AG08395 (cell line): ENCODE measurements around the gene SCAMP2.
A peak's percentile ranks its signal among the peaks of the same experiment; 100 is the strongest.

Experiments
- DNase-seq: peaks from one replicate; pipeline ENCODE4 v3.0.0; 2012; ENCODE audit warnings: mixed read lengths, low spot score

SCAMP2 gene

DNA sequence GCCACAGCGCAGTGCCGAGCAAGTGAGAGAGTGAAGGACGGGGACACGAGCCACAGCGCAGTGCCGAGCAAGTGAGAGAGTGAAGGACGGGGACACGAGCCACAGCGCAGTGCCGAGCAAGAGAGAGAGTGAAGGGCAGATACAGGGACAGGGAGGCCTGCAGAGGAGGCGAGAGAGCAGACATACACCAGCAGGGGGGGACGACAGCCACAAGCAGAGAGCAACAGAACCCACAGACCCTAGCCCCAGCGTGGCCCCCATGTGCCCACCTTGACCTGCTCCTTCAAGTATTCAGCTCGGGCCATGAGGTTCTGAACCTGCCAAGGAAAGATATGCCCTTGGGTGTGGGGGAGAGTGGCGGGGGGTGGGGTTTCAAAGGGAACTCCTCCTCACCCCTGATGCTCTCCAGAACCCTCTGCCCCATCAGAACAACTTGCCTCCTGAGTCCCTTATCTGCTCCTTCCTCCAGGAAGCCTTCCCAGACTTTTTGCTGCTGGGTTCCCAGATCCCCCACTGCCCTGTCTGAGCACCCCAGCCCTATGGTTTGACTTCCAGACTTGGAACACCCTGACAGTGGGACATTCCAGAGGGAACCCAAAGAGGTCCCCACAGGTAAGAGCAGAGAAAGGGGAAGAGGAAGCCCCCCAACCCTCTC lies 35.6 kb downstream of the SCAMP2 start:
- DNase-seq = no peak

DNA sequence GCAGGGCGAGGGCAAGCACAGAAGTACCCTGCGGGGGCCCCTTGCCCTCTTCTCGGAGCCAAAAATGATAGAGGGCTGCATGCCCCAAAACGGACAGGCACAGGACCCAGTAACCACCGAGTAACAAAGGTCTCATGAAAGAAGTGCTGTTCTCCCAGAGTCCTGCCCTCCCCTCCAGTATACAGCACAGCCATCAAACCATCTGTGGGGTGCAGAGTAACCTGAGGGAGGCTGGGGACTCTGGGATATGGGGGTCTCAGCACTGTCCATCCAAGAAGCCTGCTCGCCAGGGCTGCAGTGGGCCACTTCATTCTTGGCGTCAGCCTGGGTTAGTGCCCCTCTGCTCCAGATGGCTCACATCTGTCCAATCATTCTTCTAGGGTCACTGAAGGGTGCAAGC lies 36.3 kb downstream of the SCAMP2 start:
- DNase-seq = no peak

DNA sequence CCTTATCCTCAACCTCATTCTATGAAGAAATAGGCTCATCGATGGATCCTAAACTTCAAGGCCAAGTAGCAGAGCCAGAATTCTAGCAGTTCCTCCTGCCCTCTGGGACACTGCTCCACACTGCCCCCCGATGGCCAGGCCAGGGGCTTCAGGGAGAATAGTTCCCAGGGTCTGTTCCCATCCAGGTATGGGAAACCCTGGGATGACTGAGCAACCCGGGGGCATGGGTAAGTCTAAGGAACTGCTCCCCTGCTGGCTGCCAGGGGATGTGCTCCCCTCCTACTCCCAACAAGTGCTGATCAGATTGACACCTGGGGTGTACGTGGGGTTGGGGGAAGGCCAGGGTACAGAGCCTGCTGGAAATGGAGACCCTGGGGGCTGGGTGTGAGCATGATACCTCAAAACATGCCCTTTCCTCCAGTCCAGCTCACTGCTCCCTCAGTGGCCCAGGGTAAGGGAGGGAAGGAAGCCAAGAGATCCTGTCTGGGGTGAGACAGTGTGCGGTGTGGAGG lies 37.8 kb downstream of the SCAMP2 start:
- peak; percentile 76 for DNase-seq

DNA sequence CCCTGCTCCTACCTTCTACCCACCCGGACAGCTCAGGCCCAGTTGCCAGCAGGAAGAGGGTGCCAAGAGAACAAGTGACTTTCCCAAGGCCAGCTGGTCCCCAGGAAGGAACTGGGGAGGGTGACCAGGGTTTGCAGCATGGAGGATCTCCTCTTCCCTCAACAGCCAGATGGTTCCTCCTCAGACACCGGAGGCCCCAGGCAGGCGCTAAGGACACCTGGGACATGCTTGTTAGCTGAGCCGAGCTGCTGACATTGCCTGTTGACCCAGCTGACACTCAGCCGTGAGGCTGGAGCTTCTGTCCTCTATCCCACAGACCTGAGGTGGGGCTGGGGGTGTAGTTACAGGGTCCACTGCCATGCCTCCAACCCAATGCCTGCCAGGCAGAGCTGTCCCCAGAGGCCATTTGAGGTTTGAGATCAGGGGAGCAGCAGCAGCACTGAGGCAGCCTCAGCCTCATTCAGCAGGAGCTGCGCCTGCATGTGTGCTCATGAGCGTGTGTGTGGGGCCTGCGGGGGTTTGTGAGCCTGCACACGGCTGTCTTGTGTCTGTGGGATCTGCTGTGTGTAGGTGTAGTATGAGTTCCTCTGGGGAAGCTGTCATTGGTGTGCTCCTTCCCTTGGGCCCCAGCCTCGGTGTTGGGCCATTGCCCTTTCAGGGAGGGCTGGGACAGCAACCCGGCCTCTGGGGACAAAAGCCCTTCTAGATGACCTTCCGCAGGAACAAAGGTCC lies 39.6 kb downstream of the SCAMP2 start:
- DNase-seq = no peak

DNA sequence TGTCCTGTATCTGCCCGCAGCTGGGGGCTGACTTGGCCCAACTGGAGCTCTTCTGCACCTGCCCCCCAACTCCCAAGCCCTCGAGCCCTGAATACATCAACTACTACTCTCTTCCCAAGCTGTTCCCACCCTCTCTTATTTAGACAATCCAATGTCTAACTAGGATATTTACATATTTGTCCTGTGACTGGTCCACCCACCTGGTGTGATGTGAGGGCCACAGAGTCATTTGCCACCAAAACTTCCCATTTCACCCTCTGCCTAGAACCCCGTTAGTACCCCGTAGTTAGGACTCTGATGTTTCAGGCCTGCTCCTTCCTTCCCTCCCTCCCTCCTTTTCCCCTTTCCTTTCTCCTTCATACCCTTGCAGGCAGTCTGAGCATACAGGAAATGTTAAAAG lies 40.3 kb downstream of the SCAMP2 start:
- no peak for DNase-seq

DNA sequence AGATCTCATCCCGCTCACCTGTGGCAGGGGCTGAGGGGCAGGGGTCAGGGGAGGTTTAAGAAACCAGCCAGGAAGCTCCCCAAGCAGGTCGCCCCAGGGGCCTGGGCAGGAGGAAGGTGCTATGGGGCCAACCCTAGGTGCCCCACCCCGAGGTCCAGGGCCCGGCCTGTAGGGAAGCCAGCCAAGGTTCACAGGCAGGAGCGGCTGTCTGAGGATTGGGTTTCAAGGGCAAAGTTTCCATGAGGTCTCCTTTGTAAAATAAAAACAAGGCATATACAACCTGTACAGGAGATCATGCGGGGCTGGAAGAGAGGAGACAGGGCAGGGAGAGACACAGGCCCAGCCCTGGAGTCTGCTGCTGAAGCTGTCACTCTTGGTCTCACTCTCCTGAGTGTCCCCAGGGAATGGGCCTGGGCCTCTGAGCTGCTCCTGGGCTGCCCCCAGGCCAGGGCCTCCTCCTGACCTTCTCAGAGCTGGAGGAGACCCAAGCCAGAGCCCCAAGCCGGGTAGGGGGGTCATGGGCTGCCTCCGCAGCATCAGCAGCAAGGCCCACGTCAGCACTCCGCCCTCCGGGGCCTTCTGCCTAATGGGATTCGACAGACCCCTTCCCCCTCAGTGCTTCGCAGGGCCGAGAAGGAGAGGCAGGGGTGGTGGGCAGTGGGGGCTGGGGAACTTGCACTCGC lies 41.2 kb downstream of the SCAMP2 start:
- DNase-seq = no peak

DNA sequence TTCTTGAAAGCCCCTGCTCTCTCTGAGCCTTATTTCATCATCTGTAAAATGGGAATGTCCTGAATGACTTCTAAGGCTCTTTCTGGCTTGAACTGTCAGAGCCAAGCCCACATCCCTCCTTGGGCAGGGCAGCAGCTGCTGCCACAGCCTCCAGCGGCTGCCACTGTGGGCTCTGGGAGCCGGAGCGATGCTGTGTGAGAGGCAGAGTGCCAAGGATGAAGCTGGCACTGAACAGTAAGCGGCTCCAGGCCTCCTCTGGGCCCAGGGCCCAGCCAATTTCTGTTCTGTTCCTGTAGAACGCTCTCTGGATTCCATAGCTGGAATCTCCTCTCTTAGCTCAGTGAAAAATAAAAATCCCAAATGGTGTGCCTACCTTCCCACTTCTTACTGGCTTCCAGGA lies 42.3 kb downstream of the SCAMP2 start:
- DNase-seq = peak; percentile 22

DNA sequence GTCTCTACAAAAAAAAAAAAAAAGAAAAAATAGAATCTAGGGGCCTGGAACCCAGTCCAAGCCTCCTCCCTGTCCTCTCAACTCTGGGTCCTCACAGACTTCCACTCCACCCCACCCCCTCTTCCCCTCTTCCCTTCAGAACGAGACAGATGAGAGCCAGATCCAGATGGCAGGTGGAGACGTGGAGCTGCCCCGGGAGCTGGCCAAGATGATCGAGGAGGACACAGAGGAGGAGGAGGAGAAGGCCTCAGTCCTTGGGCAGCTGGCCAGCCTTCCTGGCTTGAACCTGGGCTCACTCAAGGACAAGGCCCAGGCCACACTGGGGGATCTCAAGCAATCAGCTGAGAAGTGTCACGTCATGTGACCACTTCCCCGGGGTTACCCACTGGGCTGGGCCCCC lies 43.2 kb downstream of the SCAMP2 start:
- DNase-seq = no peak

DNA sequence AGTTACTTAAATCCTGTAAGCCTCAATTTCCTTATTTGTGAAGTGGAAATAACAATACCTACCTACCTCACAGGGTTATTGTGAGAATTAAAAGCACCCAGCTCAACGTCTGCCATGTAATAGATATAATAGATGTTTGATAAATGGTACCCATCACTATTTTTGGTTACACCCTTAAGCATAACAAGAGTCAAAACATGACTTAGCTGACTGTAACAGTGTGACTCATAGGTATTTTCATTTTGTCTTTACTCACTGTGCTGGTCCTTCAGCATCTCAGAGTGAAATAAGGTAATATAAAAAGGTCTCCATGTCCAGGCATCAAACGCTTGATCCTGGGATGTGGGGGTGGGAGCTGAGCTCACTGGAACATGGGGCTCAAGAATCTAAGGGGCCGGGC lies 43.7 kb downstream of the SCAMP2 start:
- DNase-seq = peak; percentile 40

DNA sequence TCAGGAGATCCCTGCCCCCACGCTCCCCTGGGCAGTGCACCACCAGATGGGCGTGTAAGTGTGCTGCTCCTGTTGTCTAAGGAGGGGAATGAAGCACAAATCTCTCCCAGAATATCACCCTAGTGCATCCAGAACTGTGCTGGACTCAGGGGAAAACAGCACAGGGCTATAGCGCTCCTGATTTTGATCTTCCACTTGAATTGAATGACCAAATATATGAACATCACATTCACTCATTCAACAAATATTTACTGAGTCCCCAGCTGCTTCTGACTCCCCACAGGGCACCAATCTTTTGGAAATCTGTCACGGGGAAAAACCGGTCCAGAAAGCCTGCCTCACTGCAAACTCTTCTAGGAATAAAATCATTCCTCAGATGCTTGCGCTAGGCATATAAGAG lies 44.3 kb downstream of the SCAMP2 start:
- no peak for DNase-seq

DNA sequence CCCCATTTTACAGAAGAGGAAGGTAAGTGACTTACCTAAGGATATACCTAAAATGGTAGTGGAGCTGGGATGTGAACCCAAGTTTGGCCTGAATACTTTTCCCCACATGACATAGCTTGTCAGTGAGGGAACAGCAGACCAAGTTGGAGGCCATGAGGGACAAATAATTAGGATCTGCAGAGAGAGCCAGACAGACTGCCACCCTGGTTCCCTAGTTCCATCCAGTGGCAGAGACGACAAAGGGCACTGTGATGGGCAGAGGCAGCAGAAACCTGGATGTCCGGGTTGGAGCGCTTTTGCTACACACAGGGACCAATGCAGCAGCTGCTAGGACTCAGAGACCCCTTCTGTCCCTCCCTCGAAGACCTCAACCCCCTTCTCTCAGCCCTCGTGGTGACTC lies 45.6 kb downstream of the SCAMP2 start:
- no peak for DNase-seq

DNA sequence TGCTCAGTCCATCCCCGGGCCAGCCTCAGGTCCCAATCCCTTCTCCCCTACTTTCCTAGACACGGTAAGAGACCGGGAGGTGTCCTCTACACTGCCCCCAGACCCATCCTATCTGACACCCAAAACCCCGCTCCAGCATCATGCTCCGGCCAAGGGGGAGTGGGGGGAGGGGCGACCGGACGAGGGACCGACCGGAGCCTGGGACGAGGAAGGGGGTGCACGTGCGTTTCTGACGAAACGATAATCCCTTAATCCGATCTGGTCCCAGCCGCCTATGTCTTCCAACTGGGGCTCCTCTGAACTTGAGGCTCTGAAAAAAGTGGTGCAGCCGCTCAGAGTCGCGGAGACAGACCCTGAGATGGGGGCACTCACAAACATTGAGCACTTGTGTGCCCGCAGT lies 46.2 kb downstream of the SCAMP2 start:
- DNase-seq = no peak

DNA sequence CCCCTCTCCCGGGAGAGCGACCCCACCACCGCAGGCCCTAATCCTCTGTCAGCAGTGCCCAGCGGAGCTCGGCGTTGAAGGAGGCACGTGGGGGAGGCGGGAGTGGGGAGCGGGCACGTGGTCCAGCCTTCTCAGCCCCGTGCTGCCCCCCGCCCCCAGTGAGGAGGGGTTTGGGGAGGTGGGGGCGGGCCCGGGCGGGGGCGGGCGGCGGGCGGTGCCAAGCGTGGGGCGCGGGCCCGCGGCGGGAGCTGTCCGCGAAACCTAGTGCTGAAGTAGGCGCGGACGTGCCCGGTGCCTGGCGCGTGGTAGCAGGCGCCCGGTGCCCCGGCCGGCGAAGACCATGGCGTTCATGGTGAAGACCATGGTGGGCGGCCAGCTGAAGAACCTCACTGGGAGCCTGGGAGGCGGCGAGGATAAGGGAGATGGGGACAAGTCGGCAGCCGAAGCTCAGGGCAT lies 46.8 kb downstream of the SCAMP2 start, which contains the start of gene CPLX3:
Gene CPLX3, plus strand, starts transcription at position 264 of the 456 bp plus-strand sequence. Its CDS starts 77 bp downstream, at position 341.
- peak; percentile 48 for DNase-seq

DNA sequence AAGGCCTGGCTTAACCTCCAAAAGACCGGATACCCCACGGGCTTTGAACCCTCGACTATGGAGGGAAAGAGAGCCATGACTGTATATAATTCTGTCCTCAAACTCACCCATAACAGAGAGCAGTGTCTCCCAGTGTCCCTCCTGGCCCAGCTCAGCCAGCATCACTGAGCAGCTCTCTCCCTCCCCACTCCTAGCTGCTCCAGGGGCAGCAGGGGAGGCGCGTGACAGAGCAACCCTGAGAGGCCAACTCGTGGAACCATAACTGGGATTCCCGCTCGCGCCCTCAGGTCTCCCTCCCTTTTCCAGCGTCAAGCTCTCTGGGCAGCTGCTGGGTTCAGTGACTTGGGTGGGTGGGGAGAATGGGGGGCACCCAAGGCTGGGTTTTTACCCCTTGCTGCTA lies 47.3 kb downstream of the SCAMP2 start:
- DNase-seq = no peak

DNA sequence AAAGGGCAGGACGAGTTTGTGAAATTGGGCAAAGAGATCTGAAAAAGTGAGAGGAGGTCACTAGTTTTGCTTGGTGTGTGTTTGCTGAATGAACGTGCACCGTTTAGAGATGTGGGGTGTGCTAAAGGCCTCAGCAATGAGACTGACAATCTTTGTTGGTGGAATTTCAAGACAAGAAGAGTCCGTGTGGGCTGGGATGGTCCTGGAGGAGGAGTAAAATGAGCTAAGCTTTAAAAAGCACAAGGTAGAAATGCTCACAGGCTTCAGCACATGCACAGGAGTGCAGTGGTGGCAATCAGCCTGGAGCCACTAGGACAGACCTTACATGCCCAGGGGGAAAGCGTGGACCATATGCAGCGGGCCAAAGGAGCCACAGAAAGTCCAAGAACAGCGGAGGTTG lies 48.2 kb downstream of the SCAMP2 start:
- no peak for DNase-seq

DNA sequence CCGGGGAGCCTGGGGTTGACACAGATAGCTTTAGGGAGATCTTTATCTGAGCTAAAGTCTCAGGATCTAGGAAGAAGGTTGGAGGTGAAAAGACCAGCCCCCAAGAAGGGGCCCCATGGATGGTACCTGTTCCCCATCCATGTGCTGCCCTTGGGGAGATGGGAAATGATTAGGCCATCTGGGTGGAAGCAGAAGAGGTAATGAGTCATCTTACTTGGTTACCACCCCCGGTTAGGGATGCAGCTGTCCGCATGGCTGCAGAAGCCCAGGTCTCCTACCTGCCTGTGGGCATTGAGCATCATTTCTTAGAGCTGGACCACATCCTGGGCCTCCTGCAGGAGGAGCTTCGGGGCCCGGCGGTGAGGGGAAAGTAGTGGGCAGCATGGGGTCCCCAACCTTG lies 49.8 kb downstream of the SCAMP2 start:
- DNase-seq = no peak

DNA sequence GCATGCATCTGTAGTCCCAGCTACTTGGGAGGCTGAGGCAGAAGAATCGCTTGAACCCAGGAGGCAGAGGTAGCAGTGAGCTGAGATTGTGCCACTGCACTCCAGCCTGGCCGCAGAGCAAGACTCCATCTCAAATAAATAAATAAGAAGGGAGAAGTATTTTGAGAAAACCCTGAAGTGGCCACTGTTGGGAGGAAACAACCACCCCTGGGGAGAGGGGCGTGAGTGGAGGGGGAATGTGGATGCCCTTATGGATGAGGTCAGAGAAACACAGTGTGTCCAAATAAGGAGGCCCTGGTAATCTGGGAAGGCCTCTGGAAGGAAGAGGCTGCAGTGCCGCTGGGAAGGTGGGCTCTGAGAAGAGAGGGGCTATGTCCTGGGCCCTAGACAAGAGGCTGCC lies 50.9 kb downstream of the SCAMP2 start:
- no peak for DNase-seq

DNA sequence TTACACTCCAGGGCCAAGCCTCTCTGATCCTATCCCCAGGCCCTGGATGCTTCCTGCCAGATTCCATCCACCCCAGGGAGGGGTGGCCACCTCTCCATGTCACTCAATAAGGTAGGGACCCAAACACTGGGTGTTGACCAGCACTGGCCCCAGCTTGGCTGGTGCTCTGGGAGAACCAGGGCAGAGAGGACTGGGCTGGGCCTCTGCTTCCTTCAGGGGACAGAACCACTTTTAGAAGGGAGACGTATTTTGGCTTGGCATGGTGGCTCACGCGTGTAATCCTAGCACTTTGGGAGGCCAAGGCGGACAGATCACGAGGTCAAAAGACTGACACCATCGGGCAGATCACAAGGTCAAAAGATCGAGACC lies 51.4 kb downstream of the SCAMP2 start:
- no peak for DNase-seq

DNA sequence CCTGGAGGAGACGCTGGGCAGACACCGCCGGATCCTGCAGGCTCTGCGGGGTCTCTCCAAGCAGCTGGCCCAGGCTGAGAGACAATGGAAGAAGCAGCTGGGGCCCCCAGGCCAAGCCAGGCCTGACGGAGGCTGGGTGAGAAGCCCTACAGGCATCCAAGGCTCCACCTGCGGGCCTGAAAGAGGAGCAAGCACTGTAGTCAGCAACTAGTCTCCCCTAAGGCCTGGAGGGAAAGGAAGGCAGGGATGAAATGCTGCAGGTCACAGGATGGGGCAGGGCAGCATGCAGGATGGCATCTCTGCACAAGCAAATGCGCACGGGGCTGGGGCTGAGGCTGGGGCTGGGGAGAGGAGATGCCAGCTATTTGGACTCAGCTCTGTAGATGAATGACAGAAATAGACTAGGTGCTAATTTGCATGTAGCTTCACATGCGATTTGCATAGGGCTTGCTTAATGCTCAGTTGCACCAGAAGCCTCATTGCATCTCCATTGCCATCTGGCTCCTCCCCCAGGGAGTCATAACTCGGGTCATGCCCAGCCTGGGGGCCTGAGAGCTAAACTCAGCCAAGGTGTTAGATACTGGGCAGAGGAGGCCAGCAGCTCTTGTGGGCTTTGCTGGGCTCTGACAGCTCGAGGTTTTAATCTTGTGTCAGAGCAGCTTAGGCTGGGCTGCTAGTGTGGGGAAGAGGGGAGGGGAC lies 51.9 kb downstream of the SCAMP2 start:
- no peak for DNase-seq

DNA sequence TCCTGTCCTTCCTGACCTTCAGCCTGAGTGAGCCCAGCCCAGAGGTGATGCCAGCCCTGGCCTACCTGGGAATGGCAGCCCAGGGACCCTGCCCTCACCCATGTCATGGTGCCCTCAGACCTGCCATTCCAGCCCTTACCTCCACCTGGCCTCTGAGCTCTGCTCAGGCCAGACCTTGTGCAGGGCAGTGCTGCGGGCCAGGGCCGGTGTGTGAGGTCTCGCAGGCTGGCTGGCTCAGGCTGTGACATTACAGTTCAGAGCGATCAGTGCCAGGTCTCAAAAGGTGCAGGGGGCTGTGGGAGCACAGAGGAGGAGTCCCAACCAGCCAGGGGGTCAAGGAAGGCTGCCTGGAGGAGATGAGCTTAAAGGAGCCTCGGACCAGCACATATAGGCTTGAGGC lies 53.1 kb downstream of the SCAMP2 start:
- no peak for DNase-seq

DNA sequence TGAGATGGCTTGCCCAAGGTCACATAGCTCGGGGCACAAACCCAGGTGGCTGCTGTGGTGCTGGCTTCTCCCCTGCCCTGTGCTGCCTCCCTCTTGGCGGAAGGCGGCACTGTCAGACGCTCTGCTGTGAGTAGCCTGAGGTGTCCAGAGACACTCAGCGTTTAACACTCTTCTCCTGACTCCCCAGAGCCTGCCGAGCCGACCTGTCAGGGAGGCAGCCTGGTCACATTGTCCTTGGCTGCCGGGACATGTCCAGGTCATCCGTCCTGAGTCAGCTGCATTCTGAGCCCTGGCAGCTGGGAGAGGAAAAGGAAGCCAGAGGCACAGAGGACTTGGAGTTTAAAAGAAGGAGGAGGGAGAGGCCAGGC lies 55.8 kb downstream of the SCAMP2 start:
- peak; percentile 39 for DNase-seq

DNA sequence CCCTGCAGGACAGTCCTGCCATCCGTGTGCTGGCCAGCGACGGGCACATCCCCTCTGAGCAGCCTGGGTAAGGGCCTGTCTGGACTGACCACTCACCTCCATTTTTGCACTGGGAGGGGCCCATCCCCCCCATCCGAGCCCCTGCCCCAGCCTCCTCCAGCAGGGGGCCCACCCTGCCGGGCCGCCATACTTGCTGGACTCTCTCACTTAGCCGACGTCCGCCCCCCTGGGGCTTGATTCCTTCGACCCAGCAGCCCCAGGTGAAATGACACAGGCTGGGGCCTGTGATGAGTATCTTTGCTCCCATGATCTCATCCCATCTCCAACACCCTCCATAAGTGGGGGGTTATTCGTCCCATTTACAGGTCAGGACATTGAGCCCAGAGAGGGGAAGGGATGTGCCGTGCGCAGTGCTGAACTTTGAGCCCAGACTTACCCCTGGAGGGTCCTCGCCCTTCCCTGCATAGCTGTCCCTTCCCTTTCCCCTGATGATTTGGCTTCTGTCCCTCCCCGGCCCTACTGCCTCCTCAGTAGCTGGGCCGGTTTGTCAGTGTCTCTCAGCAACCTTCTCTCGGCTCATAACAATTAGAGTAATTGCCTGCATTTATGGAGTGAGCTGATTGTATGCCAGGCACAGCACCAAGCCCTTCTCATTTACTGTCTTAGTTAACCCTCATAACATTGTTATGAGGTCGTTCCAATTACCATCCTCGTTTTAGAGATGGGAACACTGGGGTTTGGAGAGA lies 56.4 kb downstream of the SCAMP2 start:
- DNase-seq = peak; percentile 29
